ENCODE data around the gene CTNND2.

- TF ChIP-seq CTCF (IDR thresholded peaks at IDR 0.05) (no peak), EZH2 (IDR thresholded peaks at IDR 0.05; ENCODE audit: borderline replicate concordance, insufficient read depth, low read depth, low read length, poor library complexity, severe bottlenecking) (no peak)
Measured at GRCh38 chr5:11518676-11519075, 385.6 kb downstream of the CTNND2 start.
